Heart left ventricle (tissue), 13 donors: ENCODE results near the gene AFAP1L1.

ENCODE experiments used
- POLR2A ChIP-seq, 2 donors: fragments of 450-650 bp; IDR thresholded peaks; one replicate each; pipeline ENCODE4 v1.6.1; 2017; ENCODE audit warnings: antibody characterized with exemption in 2 of 2, mild to moderate bottlenecking in 2 of 2, moderate library complexity in 2 of 2
- TF ChIP-seq, protein P1 (sequence below), 12 donors: fragments of 200-600 bp; sonication (generic) in 4 of 12; IDR thresholded peaks; one replicate each; pipeline versions ENCODE4 v1.5.0 to v1.8.0; 2018 to 2022; ENCODE audit warnings: antibody characterized with exemption in 12 of 12, mild to moderate bottlenecking in 5 of 12
- donor health status: ischemic (EF 13 %, LVEDD 7.1; RV severe dilation, severe dysfunction).
- donor health status: DM: no; HTN: yes; CAD: no.
- donor health status: DM: no; HTN: no; CAD: no.
- donor health status: ischemic (EF 25% LVEDD 6.9; RV normal size, moderate dysfunction).
- donor health status: ischemic (EF 25% LVEDD 5.7; RV mildly dilated, moderate dysfunction).
- donor health status: ischemic (EF 35%, LVEDD 5.7; RV mildly dilated, moderate dysfunction).
- donor health status: nonischemic (EF 11% LVEDD 7.7; RV severe dilation, severe dysfunction).
- donor health status: DM: yes; HTN: yes; CAD: no.
- donor health status: PGD.
- donor health status: ischemic (EF 29% LVEDD 5.4; RV normal size, mild dysfunction).
- donor health status: nonischemic (EF 23%, LVEDD 6.1; RV moderate dilation, normal function).

DNA sequence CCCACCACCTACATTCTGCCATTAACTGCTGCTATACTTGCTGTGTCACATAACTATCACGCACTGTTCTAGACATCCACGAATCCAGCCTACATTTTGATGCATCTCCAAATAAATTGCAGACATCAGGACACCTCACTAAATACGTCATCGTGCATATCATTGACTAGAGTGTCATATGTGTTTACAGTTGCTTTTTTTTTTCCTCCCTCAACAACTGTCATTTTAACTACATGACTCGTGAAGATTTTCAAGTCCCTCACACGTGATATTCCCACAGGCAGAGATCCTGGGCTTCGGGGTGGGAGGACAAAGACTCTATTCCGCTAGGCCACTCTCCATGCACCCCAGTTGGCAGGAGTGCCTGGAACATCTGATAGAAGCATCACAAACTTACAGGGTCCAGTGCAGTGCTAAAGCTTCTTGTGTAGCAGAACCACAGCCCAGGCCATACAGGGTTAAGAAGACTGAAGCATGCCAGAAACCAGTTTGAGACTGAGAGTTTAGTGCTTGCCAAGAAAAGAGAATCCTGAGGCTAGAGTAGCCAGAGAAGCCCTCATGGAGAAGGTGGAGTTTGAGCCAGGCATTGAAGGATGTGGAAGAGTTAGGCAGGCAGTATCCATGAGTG, 87.3 kb downstream of the AFAP1L1 start:
- TF ChIP-seq, protein P1, sequence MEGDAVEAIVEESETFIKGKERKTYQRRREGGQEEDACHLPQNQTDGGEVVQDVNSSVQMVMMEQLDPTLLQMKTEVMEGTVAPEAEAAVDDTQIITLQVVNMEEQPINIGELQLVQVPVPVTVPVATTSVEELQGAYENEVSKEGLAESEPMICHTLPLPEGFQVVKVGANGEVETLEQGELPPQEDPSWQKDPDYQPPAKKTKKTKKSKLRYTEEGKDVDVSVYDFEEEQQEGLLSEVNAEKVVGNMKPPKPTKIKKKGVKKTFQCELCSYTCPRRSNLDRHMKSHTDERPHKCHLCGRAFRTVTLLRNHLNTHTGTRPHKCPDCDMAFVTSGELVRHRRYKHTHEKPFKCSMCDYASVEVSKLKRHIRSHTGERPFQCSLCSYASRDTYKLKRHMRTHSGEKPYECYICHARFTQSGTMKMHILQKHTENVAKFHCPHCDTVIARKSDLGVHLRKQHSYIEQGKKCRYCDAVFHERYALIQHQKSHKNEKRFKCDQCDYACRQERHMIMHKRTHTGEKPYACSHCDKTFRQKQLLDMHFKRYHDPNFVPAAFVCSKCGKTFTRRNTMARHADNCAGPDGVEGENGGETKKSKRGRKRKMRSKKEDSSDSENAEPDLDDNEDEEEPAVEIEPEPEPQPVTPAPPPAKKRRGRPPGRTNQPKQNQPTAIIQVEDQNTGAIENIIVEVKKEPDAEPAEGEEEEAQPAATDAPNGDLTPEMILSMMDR (IDR thresholded peaks at IDR 0.05), result no peak
- no peak for TF ChIP-seq POLR2A (IDR thresholded peaks at IDR 0.05)
